ENCODE data around the gene PPP3R1. TPM values are rescaled to one million over a fixed set of nuclear protein-coding genes. Genes with fewer than 3 reads are reported as not detected.

PPP3R1 gene
- total RNA-seq, 4 donors from 2014 or later = 16.9 to 32.3 (median 29.8) TPM

GRCh38 chr2:68155618-68156017 lies 96.7 kb downstream of the PPP3R1 start:
- Histone ChIP-seq H3K36me3 (peaks cover 0 to 7% of the 10 kb centered on the region in 2 donors), H3K27me3 (no peaks in the 10 kb centered on the region), H3K4me1 (peaks cover 33% of the 10 kb centered on the region in 2 donors), H3K27ac (no peak overlapping the region), H3K4me3 (no peak overlapping the region), H3K9me3 (no peaks in the 10 kb centered on the region)
- ATAC-seq (no peak), DNase-seq (no peak)
- in situ Hi-C loops (cut with MboI; ENCODE audit: low sequenced_read_pairs in 4 of 4) (no loop called here), intact Hi-C loops (cut with DNase I; ENCODE audit: low total_unique reads) (loop anchor here (2.0 kb wide), 1 partner anchor 93 kb away; the partner anchor contains the start of gene C1D)
- TF ChIP-seq POLR2A (IDR thresholded peaks at IDR 0.05) (no peak), CTCF (IDR thresholded peaks at IDR 0.05 in 4 of 5, conservative IDR thresholded peaks at IDR 0.05 in 1 of 5) (no peak)

- no peaks in the 10 kb centered on the region for H3K27me3 ChIP-seq
- H3K4me1 ChIP-seq = peaks cover 18 to 19% of the 10 kb centered on the region in 2 donors
- no peak overlapping the region for H3K4me3 ChIP-seq
- H3K27ac ChIP-seq = peak overlapping the region in 3 of 4 donors; percentile 41 to 49 (median 49)
- in situ Hi-C loops (cut with MboI; ENCODE audit: low sequenced_read_pairs in 4 of 4) = no loop called here
- intact Hi-C loops (cut with DNase I; ENCODE audit: low total_unique reads) = no loop called here
- no peak for ATAC-seq
- no peaks in the 10 kb centered on the region for H3K9me3 ChIP-seq
- no peak for TF ChIP-seq POLR2A (IDR thresholded peaks at IDR 0.05)
- TF ChIP-seq CTCF (IDR thresholded peaks at IDR 0.05 in 4 of 5, conservative IDR thresholded peaks at IDR 0.05 in 1 of 5) = no peak
- no peak for DNase-seq
- no peaks in the 10 kb centered on the region for H3K36me3 ChIP-seq
Observed at GRCh38 chr2:68152681-68153347, 99.5 kb downstream of the PPP3R1 start.

GRCh38 chr2:68151037-68151436 lies 101.3 kb downstream of the PPP3R1 start:
- Histone ChIP-seq H3K4me1 (peaks cover 9 to 12% of the 10 kb centered on the region in 2 donors), H3K27me3 (no peaks in the 10 kb centered on the region), H3K4me3 (no peak overlapping the region), H3K9me3 (no peaks in the 10 kb centered on the region), H3K27ac (peak overlapping the region in 1 of 4 donors; percentile 48), H3K36me3 (no peaks in the 10 kb centered on the region)
- no peak for DNase-seq
- intact Hi-C loops (cut with DNase I; ENCODE audit: low total_unique reads) (no loop called here), in situ Hi-C loops (cut with MboI; ENCODE audit: low sequenced_read_pairs in 4 of 4) (no loop called here)
- no peak for TF ChIP-seq POLR2A (IDR thresholded peaks at IDR 0.05)
- no peak for TF ChIP-seq CTCF (IDR thresholded peaks at IDR 0.05 in 4 of 5, conservative IDR thresholded peaks at IDR 0.05 in 1 of 5)
- no peak for ATAC-seq

GRCh38 chr2:68141875-68142274 lies 110.5 kb downstream of the PPP3R1 start:
- intact Hi-C loops (cut with DNase I; ENCODE audit: low total_unique reads) = no loop called here
- DNase-seq = no peak
- Histone ChIP-seq H3K27me3 (no peaks in the 10 kb centered on the region), H3K9me3 (no peaks in the 10 kb centered on the region), H3K4me1 (no peaks in the 10 kb centered on the region), H3K4me3 (no peak overlapping the region), H3K36me3 (peaks cover 0 to 8% of the 10 kb centered on the region in 2 donors), H3K27ac (no peak overlapping the region)
- TF ChIP-seq POLR2A (IDR thresholded peaks at IDR 0.05) (no peak), CTCF (IDR thresholded peaks at IDR 0.05 in 4 of 5, conservative IDR thresholded peaks at IDR 0.05 in 1 of 5) (no peak)
- in situ Hi-C loops (cut with MboI; ENCODE audit: low sequenced_read_pairs in 4 of 4) = no loop called here
- ATAC-seq = no peak
